Cardiac fibroblast (primary cell): Measurements from ENCODE around the gene SCRN1.

Experiments
- DNase-seq, 2 donors: peaks; one replicate each; pipeline versions ENCODE4 v3.0.0 to v3.0.0-alpha.2; 2010; ENCODE audit warnings: low read depth in 2 of 2
- H3K4me3 ChIP-seq, 2 donors: replicated peaks in 1 of 2; 1 replicate in 1 of 2; 2 replicates in 1 of 2; pipeline ENCODE4 v1.5.1; 2011; ENCODE audit warnings: low read depth in 2 of 2, low read length in 2 of 2, mild to moderate bottlenecking in 2 of 2, moderate library complexity in 1 of 2
- TF ChIP-seq, protein P1 (sequence below): IDR thresholded peaks from one replicate; pipeline ENCODE4 v1.5.1; 2011; ENCODE audit warnings: low read depth, mild to moderate bottlenecking, low read length, inconsistent platforms

Gene SCRN1

DNA sequence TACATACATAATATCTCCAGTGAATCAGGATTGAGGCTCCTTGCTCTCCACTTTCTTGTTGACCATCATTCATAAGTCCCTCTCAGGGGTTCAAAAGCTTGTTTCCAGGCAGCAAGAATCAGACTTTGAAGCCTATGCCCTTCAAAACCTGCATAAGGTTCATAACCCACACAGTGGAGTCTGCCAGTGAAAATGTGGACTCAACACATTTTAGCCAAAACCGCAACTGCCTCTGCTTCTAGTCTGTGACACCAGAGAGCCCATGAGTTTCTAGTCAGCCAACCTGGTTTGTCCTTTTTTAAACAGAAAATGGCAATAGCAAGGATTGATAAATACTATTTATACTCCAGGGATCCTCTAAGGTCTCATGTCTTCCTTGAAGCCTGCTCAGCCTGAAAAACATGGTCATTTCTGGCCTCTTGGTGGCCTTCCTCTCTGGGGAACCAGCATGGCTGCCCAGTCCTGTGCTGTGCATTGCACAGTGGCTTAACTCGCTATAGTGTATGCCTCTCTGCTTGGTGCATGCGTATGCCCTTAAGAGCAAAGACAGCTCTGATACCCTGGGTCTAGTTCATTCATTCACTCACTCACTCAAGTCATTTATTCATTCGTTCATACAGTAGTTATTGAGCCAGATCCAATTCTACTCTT, 115.8 kb downstream of the SCRN1 start:
- TF ChIP-seq, protein P1, sequence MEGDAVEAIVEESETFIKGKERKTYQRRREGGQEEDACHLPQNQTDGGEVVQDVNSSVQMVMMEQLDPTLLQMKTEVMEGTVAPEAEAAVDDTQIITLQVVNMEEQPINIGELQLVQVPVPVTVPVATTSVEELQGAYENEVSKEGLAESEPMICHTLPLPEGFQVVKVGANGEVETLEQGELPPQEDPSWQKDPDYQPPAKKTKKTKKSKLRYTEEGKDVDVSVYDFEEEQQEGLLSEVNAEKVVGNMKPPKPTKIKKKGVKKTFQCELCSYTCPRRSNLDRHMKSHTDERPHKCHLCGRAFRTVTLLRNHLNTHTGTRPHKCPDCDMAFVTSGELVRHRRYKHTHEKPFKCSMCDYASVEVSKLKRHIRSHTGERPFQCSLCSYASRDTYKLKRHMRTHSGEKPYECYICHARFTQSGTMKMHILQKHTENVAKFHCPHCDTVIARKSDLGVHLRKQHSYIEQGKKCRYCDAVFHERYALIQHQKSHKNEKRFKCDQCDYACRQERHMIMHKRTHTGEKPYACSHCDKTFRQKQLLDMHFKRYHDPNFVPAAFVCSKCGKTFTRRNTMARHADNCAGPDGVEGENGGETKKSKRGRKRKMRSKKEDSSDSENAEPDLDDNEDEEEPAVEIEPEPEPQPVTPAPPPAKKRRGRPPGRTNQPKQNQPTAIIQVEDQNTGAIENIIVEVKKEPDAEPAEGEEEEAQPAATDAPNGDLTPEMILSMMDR: no peak
- no peak for DNase-seq
- no peak overlapping the region for H3K4me3 ChIP-seq

DNA sequence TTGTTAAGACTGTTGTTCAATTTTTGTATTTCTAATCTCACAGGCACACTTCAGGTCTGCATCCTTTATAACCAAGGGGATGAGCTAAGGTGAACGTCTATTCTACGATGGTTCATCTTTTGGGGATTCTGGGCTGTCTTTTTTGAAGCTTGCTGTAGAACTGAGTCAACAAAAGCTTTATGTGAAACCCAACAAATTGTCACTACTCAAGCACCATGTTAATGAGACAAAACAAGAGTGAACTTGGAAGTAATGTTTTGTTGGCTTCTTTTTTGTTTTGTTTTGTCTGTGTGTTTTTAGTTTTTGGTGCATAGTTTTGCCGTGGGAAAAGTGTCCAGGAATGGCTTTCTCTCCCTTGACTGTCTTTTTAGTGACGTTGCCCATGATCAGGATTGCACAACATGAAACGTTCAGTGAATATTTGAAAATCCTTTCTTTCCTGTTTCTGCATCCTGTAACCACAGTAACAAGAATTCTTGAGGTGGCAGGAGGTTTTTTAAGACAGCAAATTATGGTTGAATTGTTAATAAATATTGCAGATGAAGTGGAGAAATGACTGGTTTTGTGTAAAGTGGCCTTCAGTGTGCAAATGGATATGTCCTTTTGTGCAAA, 117.7 kb downstream of the SCRN1 start:
- no peak overlapping the region for H3K4me3 ChIP-seq
- TF ChIP-seq, protein P1: no peak
- peak; percentile 86 to 93 for DNase-seq
